ENCODE measurements around the gene XAGE5.
"Not testable (repeated sequence)": the region's sequence is repeated elsewhere in the genome, so short reads cannot be mapped to it uniquely, and the experiment has no call there.

Gene XAGE5, protein sequence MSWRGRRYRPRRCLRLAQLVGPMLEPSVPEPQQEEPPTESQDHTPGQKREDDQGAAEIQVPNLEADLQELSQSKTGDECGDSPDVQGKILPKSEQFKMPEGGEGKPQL

DNA sequence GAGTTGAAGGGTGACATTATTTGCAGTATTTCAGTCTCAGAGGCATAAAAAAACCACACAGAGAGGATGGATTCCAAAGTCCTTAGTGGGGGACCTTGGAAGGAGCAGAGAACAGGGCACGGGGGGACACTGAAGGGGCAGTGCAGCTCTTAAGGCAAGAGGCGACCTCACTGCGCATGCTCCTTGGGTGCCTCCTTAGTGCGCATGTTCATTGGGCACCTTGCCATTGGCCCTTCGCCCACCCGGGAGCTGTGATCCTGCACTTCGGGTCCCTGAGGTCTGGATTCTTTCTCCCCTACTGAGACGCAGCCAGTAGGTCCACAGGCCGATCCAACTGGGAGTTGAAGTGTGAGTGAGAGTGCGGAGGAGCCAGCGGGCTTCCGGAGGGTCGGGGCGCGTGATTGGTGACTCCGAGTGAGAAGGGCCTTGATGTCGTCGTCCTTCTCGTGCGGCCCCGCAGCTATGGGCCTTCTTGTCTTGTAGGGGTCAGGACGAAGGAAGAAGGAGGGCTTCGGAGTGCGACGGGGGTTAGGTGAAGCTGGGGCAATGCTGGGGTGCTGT is at the start of gene XAGE5:
XAGE5 (plus strand) TSS at position 223 of the 561 bp plus-strand sequence. CDS start 1,280 bp downstream, outside the sequence.
- no peak for DNase-seq (ENCODE audit: extremely low read depth in 1 of 2, low read depth in 1 of 2)

DNA sequence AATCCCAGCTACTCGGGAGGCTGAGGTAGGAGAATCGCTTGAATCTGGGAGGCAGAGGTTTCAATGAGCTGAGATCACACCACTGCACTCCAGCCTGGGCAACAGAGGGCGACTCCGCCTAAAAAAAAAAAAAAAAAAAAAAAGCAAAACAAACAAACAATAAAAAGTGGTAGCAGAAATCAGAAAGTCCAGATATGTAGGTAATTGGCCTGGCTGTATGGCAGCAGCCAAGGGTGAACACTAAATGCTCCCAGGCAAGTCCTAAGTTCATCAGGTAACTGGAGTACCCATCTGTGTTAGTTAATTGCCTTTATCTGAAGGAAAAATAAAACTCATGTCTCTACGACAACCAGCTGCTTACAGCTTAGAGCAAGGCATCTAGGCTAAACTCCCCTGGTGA is 45.1 kb upstream of the XAGE5 start:
- DNase-seq (ENCODE audit: extremely low read depth in 1 of 2, low read depth in 1 of 2): not testable (repeated sequence)

DNA sequence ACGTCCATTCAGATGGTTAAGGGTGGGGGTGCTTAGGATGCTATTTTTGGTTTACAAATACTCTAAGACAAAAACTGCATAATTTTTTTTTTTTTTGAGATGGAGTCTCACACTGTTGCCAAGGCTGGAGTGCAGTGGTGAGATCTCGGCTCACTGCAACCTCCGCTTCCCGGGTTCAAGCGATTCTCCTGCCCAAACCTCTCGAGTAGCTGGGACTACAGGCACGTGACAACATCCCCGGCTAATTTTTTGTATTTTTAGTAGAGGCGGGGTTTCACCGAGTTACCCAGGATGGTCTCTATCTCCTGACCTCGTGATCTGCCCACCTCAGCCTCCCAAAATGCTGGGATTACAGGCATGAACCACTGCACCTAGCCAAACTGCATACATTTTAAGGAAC is 37.6 kb upstream of the XAGE5 start:
- DNase-seq (ENCODE audit: extremely low read depth in 1 of 2, low read depth in 1 of 2): not testable (repeated sequence)

DNA sequence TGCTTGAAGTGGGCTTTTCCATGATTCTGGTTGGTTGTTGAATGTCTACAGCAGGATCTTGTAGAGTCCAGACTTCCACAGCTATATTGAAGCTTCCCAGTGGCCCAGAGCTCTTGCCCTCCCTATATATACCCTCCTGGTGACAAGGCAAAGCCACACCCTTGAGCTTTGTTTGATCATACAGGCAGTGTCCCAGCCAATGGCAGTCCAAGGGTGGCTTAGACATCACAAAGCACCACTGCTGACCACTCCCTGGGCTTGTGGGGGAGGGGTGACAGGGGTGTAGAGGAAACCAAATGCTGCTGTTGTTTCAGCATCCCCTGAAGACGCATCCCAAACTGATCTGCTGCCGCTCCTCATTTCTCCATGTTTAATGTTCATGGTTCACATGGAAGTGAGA is 13.8 kb upstream of the XAGE5 start, which contains the start of gene SPANXN5:
SPANXN5 (minus strand) TSS at position 101 of the 400 bp plus-strand sequence; CDS start at position 22, 79 bp downstream.
- DNase-seq (ENCODE audit: extremely low read depth in 1 of 2, low read depth in 1 of 2): not testable (repeated sequence)

DNA sequence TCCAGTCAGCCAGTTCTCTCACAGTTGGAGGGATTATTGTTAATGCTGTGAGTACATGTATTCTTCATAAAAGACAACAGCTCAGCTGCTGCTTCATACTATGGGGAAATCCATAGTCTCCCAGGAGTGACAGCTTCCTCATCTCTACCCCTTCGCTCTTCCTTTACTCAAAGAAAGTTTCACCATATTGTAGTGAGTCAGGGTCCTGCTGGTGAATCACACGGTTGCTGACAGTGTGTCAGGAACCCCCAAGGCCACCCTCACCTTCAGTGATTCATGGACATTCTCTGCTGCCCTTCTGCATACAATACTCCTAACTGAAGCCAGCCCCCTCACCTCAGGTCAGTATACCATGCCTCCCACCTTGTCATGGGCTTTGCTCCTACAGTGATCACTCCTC is 6.2 kb upstream of the XAGE5 start:
- DNase-seq (ENCODE audit: extremely low read depth in 1 of 2, low read depth in 1 of 2): not testable (repeated sequence)

DNA sequence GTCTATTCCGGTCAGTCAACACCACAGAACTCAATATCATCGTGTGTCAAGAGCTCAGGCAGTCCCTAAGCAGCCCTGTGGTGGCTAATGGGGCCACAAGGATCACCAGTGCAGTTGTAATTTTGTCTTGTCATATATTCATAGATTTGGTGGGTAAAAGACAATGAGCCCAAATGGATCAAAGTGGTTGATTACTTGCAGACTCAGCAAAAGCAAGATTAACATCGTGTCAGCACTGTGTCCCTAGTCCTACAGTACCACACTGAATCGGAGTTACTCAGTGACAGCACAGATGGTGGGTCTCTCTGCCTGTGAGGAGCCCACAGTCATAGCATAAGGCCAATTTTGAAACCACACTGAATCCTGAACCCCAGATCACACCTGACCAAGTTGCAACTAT is 8.7 kb downstream of the XAGE5 start:
- DNase-seq (ENCODE audit: extremely low read depth in 1 of 2, low read depth in 1 of 2): no peak

DNA sequence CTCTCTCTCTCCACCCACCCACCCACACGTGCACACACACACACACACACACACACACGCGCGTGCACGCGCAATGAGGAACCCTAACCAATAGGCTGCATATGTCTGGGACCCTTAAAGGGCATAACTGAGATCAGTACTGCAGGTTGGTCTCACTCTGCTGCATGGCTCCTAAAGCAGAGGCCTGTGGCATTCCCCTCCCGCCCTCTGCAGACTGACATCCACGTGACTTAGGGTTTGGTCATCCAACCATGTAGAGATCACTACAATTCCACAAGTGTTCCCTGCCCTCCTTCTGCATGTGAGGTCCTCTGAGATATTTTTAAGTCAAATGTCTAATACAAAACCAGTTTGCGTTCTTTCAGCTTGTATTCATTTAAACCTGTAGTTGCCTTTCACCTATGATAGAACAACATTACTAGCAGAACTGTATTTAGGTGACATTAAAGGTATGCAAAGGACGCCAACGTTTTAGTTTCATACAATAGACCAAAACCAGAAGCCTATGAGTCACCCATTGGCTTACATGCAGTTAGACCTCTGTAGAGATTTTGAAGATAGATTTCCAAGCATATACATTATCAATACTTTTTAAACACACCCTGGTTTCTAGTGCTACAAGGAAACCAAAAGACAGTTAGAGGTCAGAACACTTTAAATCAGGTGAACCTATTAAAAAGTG is 10.1 kb downstream of the XAGE5 start:
- DNase-seq (ENCODE audit: extremely low read depth in 1 of 2, low read depth in 1 of 2): no peak

DNA sequence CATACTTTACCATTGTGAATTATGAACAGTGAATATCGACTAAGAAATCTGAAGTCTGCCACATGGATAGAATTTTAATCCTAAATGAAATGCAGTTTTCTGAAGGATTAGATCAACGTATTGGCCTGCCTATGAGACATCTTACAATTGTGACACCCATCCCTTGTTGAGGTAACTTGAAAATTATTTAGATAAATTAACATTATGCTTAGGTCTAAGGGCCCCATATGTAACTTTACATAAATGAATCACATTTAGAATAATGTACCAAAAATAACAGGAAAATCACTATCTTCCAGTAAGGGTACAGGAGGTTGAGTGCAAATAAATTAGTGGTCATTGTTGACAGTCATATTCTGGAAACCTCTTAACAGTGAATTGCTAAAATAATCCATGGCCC is 13.5 kb downstream of the XAGE5 start:
- no peak for DNase-seq (ENCODE audit: extremely low read depth in 1 of 2, low read depth in 1 of 2)

DNA sequence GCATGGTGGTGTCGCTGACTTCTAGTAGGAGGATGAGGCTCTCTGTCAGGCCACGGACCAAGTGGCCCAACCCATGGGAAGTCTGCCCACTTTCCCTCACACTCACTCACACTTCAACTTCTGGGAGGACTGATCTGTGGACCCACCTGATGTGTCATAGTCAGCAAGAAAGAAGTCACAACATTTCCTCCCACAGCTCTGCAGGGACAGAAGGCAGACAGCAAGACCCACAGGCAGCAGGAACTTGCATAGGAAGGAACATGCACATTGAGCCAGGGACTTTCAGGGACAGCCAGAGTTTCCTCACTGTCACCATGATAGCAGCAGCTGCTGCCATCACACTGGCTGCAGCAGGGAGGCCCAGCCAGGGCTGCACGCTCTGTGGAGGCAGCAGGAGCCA is 19.5 kb downstream of the XAGE5 start:
- no peak for DNase-seq (ENCODE audit: extremely low read depth in 1 of 2, low read depth in 1 of 2)

DNA sequence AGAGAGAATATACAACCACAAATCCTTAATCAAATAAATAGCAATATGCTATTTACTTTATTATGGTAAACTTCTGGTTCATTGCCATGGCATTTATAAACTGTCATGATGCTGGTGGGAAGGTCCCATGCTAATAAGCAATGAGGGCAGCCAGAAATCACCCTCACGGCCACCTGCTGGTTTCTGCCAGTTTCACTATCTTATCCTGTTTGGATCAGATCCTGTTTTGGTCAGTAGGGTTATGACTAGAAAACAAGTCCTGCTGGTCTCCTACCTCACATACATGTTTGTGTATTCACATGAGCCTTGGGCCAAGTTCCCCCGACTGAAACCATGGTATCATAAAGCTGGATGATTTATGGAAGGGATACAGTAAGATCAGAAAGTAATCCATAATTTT is 28.1 kb downstream of the XAGE5 start:
- no peak for DNase-seq (ENCODE audit: extremely low read depth in 1 of 2, low read depth in 1 of 2)

DNA sequence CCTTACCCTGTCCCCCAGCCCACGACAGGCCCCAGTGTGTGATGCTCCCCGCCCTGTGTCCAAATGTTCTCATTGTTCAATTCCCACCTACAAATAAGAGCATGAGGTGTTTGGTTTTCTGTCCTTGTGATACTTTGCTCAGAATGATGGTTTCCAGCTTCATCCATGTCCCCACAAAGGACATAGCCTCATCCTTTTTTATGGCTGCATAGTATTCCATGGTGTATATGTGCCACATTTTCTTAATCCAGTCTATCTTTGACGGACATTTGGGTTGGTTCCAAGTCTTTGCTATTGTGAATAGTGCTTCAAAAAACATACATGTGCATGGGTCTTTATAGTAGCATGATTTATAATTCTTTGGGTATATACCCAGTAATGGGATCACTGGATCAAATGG is 32.5 kb downstream of the XAGE5 start:
- DNase-seq (ENCODE audit: extremely low read depth in 1 of 2, low read depth in 1 of 2): not testable (repeated sequence)

DNA sequence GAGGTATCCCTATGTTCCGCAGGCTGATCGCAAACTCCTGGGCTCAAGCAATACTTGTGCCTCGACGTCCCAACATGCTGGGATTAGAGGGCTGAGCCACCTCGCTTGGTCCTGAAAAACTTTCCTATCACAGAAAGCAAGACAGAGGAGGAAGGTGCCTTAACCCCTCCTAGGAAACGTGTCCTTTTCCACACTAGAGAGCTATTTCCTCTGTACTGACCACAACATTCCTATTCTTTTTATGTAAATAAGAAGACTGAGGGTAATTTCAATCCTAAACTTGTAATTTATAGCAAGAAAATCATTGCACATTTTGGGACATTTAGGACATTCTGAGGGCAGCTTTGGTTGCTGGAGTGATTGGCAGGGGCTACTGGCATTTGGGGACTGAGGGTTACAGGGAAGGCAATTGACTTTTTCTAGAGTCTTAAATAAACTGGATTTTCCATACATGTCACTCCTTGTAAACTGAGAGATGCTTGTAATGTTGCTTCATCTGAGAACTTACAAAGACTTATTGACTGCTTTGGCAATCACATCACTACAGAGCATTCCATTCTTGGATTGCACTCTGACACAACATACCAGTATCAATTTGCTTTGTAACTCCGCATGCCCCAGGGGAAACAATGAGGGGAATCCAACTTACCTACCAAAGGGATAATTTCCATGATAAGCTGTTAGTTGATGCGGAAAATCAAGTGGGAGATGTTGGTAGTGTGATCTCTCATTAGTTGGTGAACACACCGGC is 41.2 kb downstream of the XAGE5 start:
- no peak for DNase-seq (ENCODE audit: extremely low read depth in 1 of 2, low read depth in 1 of 2)

DNA sequence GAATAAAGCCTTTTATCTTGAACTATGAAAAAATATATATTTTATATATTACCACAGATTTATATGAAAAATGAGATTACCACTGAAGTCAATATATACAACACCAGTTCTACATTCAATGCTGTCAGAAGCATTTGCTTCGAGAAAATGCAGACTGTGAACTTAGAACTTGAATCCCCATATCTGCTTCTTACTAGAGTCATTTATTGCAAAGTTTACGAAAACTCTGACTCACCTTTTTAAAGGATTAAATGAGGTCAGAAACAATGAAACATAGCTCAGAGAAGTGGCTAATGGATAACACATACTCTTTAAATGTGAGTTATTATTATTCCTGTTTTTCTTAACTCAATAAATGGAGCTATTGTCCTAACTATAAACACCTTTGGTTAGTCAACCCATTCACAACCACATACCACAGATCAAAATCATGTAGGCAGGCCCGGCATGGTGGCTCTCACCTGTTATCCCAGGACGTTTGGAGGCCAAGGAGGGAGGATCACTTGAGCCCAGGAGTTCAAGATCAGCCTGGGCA is 46.0 kb downstream of the XAGE5 start:
- DNase-seq (ENCODE audit: extremely low read depth in 1 of 2, low read depth in 1 of 2): not testable (repeated sequence)

DNA sequence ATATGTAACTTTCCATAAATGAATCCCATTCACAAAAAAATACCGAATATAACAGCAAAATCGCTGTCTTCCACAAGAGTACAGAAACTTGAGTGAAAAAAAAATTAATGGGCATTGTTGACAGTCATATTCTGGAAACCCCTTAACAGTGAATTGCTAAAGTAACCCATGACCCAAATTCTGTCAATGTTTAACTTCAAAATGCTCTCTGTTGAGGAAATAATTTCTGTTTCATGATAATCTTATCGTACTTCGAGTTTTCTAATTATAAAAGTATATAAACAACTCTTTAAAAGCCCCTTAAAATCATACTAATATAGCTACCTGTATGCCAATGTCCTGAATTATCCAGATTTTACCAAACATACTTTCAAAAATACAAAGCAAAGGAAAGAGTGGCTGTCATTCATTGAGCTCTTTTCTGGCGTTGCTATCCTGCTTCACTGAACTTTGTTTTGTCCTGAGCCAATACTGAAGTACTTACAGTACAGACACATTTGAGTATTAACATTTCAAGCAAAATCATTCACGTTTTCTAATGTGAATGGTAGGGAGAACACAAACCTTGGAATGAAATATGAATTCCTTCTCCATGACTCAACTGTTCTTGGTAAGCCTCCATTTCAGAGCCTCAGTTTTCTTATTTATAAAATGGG is 54.4 kb downstream of the XAGE5 start:
- DNase-seq (ENCODE audit: extremely low read depth in 1 of 2, low read depth in 1 of 2): no peak

Measured in activated CD8-positive, alpha-beta memory T cell treated with anti-CD3 and anti-CD28 coated beads for 1 hour (primary cell).